ENCODE measurements around the gene FAM72B. TPM values are rescaled to one million over a fixed set of nuclear protein-coding genes. Genes with fewer than 3 reads are reported as not detected.
"Not testable (repeated sequence)": the region's sequence is repeated elsewhere in the genome, so short reads cannot be mapped to it uniquely, and the experiment has no call there.

FAM72B gene
- total and polyA plus RNA-seq, 3 experiments from 2014 or later, result 0.15 to 15.2 (median 12.3) TPM

DNA sequence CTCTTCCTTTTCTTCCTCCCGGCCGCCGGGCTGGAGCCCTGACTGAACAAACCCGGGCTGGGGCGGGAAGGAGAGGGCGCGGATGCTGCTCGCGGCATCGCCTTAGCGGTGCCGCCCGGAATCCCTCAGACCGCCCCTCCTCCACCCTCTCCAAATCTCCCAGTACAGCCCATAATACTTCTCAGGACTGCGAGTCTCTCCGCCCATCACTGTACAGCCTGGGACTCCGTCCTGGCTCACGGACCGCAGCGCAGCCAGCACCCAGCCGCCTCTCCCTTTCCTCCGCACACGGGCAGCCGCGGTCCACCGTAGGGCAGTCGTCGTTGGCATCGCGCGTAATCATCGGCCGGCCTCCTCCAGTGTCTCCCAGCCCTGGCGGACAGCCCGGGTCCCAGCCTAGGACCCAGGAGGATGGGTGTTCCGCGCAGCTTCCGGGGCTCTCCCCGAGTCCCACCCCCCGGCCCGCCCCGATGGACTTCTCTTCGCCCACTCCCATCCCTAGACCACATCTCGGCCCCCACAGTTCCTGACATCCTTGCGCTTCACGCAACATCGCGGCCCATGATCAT lies 1.1 kb upstream of the FAM72B start:
- H3K9me3 Mint-ChIP-seq; H3K36me3 Mint-ChIP-seq; H3K4me1 Mint-ChIP-seq; H3K9me3 ChIP-seq (ENCODE audit: low read length); CTCF ChIA-PET; H3K27me3 ChIP-seq (ENCODE audit: insufficient read depth, low read length, poor library complexity, severe bottlenecking); POLR2A ChIA-PET; H3K36me3 ChIP-seq (ENCODE audit: insufficient read depth, low read length); H3K27ac ChIP-seq (ENCODE audit: low read depth, low read length); H3K27me3 Mint-ChIP-seq; H3K4me1 ChIP-seq (ENCODE audit: insufficient read depth, low read length); DNase-seq; H3K4me3 ChIP-seq (ENCODE audit: low read length): not testable (repeated sequence)
- peak overlapping the region; percentile 89 to 99 (median 93) for H3K4me3 Mint-ChIP-seq
- H3K27ac Mint-ChIP-seq, result peak overlapping the region in 2 of 8 donors; percentile 89 to 97

- H3K36me3 ChIP-seq (ENCODE audit: insufficient read depth, low read length); H3K4me3 ChIP-seq (ENCODE audit: low read length); H3K27me3 Mint-ChIP-seq; H3K27me3 ChIP-seq (ENCODE audit: insufficient read depth, low read length, poor library complexity, severe bottlenecking); H3K27ac ChIP-seq (ENCODE audit: low read depth, low read length); H3K36me3 Mint-ChIP-seq; CTCF ChIA-PET; POLR2A ChIA-PET; H3K4me1 ChIP-seq (ENCODE audit: insufficient read depth, low read length); H3K4me1 Mint-ChIP-seq; H3K4me3 Mint-ChIP-seq; H3K9me3 Mint-ChIP-seq; H3K27ac Mint-ChIP-seq; H3K9me3 ChIP-seq (ENCODE audit: low read length): not testable (repeated sequence)
- DNase-seq, result peak in 2 of 5 donors; percentile 4 to 37
These were observed 273 bp downstream of the FAM72B start for GRCh38 chr1:121183867-121184266.

DNA sequence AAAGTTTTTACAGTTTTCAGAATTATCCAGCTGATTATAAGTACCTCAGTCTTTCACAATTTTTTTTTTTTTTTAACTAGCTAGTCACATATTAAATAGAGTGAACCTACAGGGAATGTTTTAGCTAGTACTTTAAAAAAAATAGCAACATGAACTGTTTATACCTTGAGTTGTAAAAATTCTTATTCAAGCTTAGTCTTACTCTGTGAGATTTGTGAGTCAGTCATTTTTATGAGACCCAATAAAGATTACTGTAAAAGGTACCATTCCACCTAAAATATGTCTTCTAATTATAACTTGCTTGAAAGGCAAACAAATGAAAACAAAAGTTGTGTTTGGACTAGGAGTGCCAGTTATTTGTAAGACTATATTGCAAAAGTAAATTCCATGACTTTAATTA lies 5.9 kb downstream of the FAM72B start:
- H3K36me3 ChIP-seq (ENCODE audit: insufficient read depth, low read length); H3K27ac Mint-ChIP-seq; H3K36me3 Mint-ChIP-seq; H3K27me3 ChIP-seq (ENCODE audit: insufficient read depth, low read length, poor library complexity, severe bottlenecking); DNase-seq; H3K27me3 Mint-ChIP-seq; H3K4me1 ChIP-seq (ENCODE audit: insufficient read depth, low read length); H3K27ac ChIP-seq (ENCODE audit: low read depth, low read length); H3K4me3 ChIP-seq (ENCODE audit: low read length); CTCF ChIA-PET; H3K9me3 Mint-ChIP-seq; POLR2A ChIA-PET; H3K4me3 Mint-ChIP-seq; H3K4me1 Mint-ChIP-seq; H3K9me3 ChIP-seq (ENCODE audit: low read length): not testable (repeated sequence)

- CTCF ChIA-PET; H3K27me3 Mint-ChIP-seq; H3K36me3 ChIP-seq (ENCODE audit: insufficient read depth, low read length); H3K9me3 ChIP-seq (ENCODE audit: low read length); POLR2A ChIA-PET; H3K4me3 Mint-ChIP-seq; H3K4me3 ChIP-seq (ENCODE audit: low read length); H3K36me3 Mint-ChIP-seq; H3K27ac Mint-ChIP-seq; H3K4me1 ChIP-seq (ENCODE audit: insufficient read depth, low read length); H3K27me3 ChIP-seq (ENCODE audit: insufficient read depth, low read length, poor library complexity, severe bottlenecking); DNase-seq; H3K27ac ChIP-seq (ENCODE audit: low read depth, low read length); H3K4me1 Mint-ChIP-seq; H3K9me3 Mint-ChIP-seq: not testable (repeated sequence)
These were observed 7.5 kb downstream of the FAM72B start for GRCh38 chr1:121176649-121177048.

- H3K4me3 ChIP-seq (ENCODE audit: low read length); H3K36me3 Mint-ChIP-seq; H3K36me3 ChIP-seq (ENCODE audit: insufficient read depth, low read length); H3K9me3 ChIP-seq (ENCODE audit: low read length); H3K4me1 Mint-ChIP-seq; H3K27ac Mint-ChIP-seq; H3K27me3 ChIP-seq (ENCODE audit: insufficient read depth, low read length, poor library complexity, severe bottlenecking); H3K27me3 Mint-ChIP-seq; POLR2A ChIA-PET; CTCF ChIA-PET; H3K27ac ChIP-seq (ENCODE audit: low read depth, low read length); H3K4me1 ChIP-seq (ENCODE audit: insufficient read depth, low read length); H3K4me3 Mint-ChIP-seq; DNase-seq; H3K9me3 Mint-ChIP-seq: not testable (repeated sequence)
These were observed 15.9 kb downstream of the FAM72B start for GRCh38 chr1:121168152-121168668.

GRCh38 chr1:121167225-121167738 lies 16.9 kb downstream of the FAM72B start:
- H3K36me3 ChIP-seq (ENCODE audit: insufficient read depth, low read length); DNase-seq; H3K27ac ChIP-seq (ENCODE audit: low read depth, low read length); H3K4me3 ChIP-seq (ENCODE audit: low read length); H3K27me3 Mint-ChIP-seq; H3K27me3 ChIP-seq (ENCODE audit: insufficient read depth, low read length, poor library complexity, severe bottlenecking); H3K4me1 Mint-ChIP-seq; CTCF ChIA-PET; POLR2A ChIA-PET; H3K4me1 ChIP-seq (ENCODE audit: insufficient read depth, low read length); H3K9me3 ChIP-seq (ENCODE audit: low read length); H3K36me3 Mint-ChIP-seq; H3K9me3 Mint-ChIP-seq; H3K27ac Mint-ChIP-seq; H3K4me3 Mint-ChIP-seq: not testable (repeated sequence)

- H3K9me3 ChIP-seq (ENCODE audit: low read length); H3K9me3 Mint-ChIP-seq; H3K27me3 ChIP-seq (ENCODE audit: insufficient read depth, low read length, poor library complexity, severe bottlenecking); H3K36me3 ChIP-seq (ENCODE audit: insufficient read depth, low read length); H3K4me1 Mint-ChIP-seq; H3K36me3 Mint-ChIP-seq; H3K27ac Mint-ChIP-seq; CTCF ChIA-PET; H3K4me1 ChIP-seq (ENCODE audit: insufficient read depth, low read length); H3K4me3 Mint-ChIP-seq; H3K27ac ChIP-seq (ENCODE audit: low read depth, low read length); H3K27me3 Mint-ChIP-seq; DNase-seq; POLR2A ChIA-PET; H3K4me3 ChIP-seq (ENCODE audit: low read length): not testable (repeated sequence)
These were observed 18.8 kb downstream of the FAM72B start for GRCh38 chr1:121165296-121165695.

DNA sequence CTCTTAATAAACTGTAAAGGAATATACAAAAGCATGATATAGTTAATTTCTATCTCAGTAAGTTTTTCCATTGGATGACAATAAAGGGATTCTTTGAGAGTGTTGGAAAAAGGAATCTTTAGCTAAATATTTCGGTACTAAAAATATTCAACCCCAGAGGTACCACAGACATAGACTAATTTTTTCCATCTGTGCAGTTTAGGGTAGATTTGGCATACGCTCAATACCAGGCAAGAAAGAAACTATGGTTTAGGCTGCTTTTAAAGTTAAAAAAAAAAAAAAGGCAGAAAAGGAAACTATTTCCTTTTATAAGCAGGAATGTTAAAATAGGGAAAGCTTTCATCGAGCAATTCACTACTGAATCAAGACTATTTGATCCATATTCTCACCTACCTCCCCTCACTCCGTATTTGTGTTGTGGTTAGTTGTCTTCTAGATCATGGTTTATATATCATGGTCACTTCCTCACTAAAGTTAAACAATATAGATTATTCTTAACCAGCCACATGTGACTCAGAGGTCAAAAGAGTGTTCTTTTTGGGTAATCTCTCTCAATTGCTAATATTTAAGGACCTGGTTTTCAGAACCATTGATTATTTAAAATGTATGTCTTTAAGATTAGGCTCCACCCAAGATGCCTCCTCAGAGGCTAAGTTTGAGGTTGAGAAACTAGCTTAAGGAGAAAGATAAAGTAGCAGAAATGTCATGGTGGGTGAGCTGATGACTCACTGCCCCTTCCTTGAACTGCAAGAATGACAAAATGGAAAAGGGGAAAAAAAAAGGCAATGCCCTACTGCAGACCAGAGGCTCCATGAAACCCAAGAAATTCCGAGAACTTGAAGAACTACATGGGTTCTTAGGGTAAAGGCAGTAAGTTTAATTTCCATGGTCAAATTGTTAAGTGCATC lies 20.0 kb downstream of the FAM72B start:
- H3K36me3 Mint-ChIP-seq; DNase-seq; H3K9me3 ChIP-seq (ENCODE audit: low read length); H3K27me3 ChIP-seq (ENCODE audit: insufficient read depth, low read length, poor library complexity, severe bottlenecking); H3K9me3 Mint-ChIP-seq; H3K36me3 ChIP-seq (ENCODE audit: insufficient read depth, low read length); H3K27ac ChIP-seq (ENCODE audit: low read depth, low read length); POLR2A ChIA-PET; CTCF ChIA-PET; H3K4me3 ChIP-seq (ENCODE audit: low read length); H3K4me3 Mint-ChIP-seq; H3K4me1 Mint-ChIP-seq; H3K27ac Mint-ChIP-seq; H3K27me3 Mint-ChIP-seq; H3K4me1 ChIP-seq (ENCODE audit: insufficient read depth, low read length): not testable (repeated sequence)
